Measurements from ENCODE around the gene DBF4B. TPM values are rescaled to one million over a fixed set of nuclear protein-coding genes. Genes with fewer than 3 reads are reported as not detected.
A peak's percentile ranks its signal among the peaks of the same experiment; 100 is the strongest.

Gene DBF4B
- total RNA-seq, 1 experiment from 2014 or later, result 24.7 TPM

- Histone ChIP-seq H3K56ac (ENCODE audit: insufficient read length, low read depth, low read length) (no peak overlapping the region), H3K23me2 (ENCODE audit: insufficient read length, low read depth, low read length, poor library complexity, severe bottlenecking) (no peaks in the 10 kb centered on the region), H2BK20ac (ENCODE audit: low read depth, low read length, poor library complexity, severe bottlenecking) (no peak overlapping the region), H2BK120ac (ENCODE audit: low read depth, low read length, poor library complexity, severe bottlenecking) (no peak overlapping the region), H4K5ac (ENCODE audit: insufficient read length, low read depth, low read length) (no peak overlapping the region), H3K9me3 (ENCODE audit: control insufficient read depth, low read depth, low read length) (no peaks in the 10 kb centered on the region), H4K20me1 (ENCODE audit: control insufficient read depth, insufficient read depth, insufficient read length) (no peaks in the 10 kb centered on the region), H3K79me2 (ENCODE audit: insufficient read depth, low read length) (no peaks in the 10 kb centered on the region), H3K14ac (ENCODE audit: insufficient read depth, low read length) (no peak overlapping the region), H2AFZ (ENCODE audit: low read length) (no peak overlapping the region), H3K79me1 (ENCODE audit: insufficient read depth, low read depth, low read length, poor library complexity, severe bottlenecking) (no peaks in the 10 kb centered on the region), H4K8ac (replicated peaks; ENCODE audit: insufficient read length, low read depth, low read length) (no peak overlapping the region), H3K4me1 (ENCODE audit: insufficient read depth, low read length) (no peaks in the 10 kb centered on the region; the same call in 1 of the 2 replicates), H4K91ac (ENCODE audit: insufficient read length, low read depth, low read length) (no peak overlapping the region), H3K18ac (ENCODE audit: insufficient read length, low read depth, low read length) (no peak overlapping the region), H3T11ph (ENCODE audit: low read length) (no peak overlapping the region), H2BK15ac (ENCODE audit: low read depth, low read length) (no peak overlapping the region), H3K23ac (ENCODE audit: insufficient read length, low read depth, low read length) (no peak overlapping the region), H3K4ac (ENCODE audit: low read depth, low read length) (no peak overlapping the region), H3K27ac (ENCODE audit: insufficient read length, low read depth, low read length) (no peak overlapping the region), H3K4me2 (ENCODE audit: insufficient read depth, insufficient read length, low read length) (no peak overlapping the region), H3K27me3 (ENCODE audit: insufficient read depth, low read length) (no peaks in the 10 kb centered on the region), H3K9ac (ENCODE audit: extremely low read depth, insufficient read length, low read length) (no peak overlapping the region), H2BK12ac (ENCODE audit: insufficient read length, low read depth, low read length) (no peak overlapping the region), H2BK5ac (ENCODE audit: insufficient read length, low read length) (no peak overlapping the region), H2AK5ac (ENCODE audit: insufficient read length, low read length) (no peak overlapping the region)
- WGBS (ENCODE audit: extremely low coverage, insufficient read length, low lambda C conversion rate), result no CpG with 5 or more reads among the region's 9 CpGs
- Mint-ChIP-seq H3K27ac (peak overlapping the region; percentile 31 to 95 (median 74); a peak in 6 of 7 replicates), H3K4me1 (peaks cover 5 to 20% of the 10 kb centered on the region in 2 experiments), H3K36me3 (ENCODE audit: insufficient read depth in 1 of 3, low read depth in 3 of 3) (peaks cover 0 to 23% (median 6%) of the 10 kb centered on the region in 3 experiments; a peak in 6 of 7 replicates), H3K9me3 (no peaks in the 10 kb centered on the region), H3K4me3 (no peak overlapping the region), H3K27me3 (ENCODE audit: low read depth) (no peaks in the 10 kb centered on the region)
- no peak for TF ChIP-seq CTCF (conservative IDR thresholded peaks at IDR 0.05)
- no peak for DNase-seq
Measured at GRCh38 chr17:44795421-44795820, 87.0 kb downstream of the DBF4B start.

Data from H9 (cell line).